ENCODE data around the gene MOB3A.

The MOB3A gene

DNA sequence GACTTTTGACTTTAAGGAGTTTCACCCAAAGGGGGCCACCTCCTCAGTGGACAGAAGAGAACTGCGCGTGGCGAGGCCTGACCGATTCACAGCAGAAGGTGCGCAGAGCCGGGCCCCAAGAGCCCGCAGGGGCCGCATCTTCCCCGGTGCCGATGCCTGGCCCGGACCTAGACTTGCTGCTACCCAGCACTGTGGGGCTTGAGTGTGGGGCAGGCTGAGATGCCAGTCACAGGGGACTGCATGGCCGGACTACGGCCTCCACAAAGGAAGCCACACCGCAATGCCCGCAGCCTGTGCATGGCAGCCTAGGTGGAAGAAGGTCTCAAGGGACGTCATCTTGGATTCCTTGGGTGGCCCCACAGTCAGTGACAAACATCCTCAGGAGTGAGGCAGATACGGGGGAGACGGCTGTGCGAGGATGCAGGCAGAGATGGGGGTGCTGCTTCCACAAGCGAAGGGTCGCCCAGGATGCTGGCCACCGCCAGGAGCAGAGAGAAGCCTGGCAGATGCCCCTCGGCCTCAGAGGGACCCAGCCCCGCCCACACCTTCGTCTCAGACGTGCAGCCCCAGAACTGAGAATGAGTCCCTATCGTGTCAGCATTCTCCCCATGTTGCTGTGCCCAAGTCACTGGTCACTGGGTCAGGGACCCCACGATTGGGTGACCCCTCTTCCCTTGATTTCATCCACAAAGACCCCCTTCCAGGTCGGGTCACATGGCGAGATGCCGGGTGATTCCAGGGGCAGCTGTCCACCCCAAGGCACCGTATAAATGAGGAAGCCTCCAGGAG, 16.9 kb downstream of the MOB3A start:
- DNase-seq = no peak

DNA sequence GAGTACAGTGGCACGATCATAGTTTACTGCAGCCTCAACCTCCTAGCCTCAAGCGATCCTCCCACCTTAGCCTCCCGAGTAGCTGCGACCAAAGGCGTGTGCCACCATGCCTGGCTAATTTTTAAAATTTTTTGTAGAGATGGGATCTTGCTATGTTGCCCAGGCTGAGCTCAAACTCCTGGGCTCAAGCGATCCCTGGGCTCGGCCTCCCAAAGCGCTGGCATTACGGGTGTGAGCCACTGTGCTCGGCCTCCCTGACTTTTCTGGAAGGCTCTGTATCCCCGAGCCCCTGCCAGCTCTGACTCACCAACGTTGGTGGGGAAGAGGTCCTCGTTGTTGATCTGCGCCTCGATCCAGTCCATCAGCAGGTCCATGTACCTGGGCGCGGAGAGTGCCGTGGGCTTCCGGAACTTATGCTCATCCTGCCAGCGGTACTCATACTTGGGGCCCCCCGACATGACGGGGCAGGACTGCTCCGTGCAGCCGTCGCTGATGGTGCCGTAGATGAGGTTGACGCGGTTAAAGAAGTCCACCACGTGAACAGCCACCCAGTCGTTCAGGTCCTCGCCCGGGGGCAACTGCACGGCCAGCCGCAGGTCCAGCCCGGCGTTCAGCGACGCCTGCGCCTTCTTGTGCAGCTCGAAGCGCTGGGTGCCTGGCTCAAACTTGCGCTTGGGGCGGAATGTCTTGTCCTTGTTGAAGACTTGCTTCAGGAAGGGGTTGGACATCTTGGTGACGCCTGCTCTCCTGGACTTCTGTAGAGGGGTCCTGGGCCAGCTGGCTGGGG, 18.1 kb downstream of the MOB3A start:
- DNase-seq = no peak

DNA sequence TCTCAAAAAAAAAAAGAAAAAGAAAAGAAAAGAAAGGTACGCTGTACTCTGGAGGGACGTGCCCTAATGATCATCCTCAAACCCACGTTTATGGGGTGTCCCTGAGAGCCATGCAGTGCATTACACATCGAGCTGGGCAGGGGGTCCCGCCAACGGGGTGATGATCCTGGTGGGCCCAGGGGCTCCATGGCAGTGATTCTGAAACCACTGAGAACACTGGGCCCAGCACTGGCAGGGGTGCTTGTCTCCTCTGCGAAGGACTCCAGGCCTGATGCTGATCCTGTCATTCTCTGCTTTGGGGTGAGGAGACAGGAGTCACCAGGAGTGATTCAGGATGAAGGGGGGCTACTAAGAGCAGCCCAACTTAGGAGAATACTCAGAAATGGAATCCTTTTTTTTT, 18.7 kb downstream of the MOB3A start:
- no peak for DNase-seq

DNA sequence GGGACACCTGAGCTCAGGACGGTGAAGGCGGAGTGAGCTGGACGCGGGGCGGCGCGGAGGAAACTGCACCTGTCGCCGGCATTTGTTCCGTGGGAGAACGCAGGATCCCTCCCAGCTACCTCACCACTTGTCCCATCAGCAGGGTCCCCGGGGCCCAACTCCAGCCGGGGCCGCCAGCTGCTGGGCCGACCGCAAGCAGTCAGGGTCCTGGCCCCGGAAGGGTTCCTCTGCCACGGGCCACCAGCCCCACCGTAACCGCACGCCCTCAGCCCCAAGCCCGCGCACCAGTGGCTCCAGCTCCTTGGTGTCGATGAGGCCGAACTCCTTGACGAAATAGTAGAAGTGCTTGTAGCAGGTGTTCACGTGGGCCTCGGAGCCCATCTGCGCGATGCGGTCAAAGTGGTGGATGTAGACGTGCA, 19.6 kb downstream of the MOB3A start:
- DNase-seq = no peak

DNA sequence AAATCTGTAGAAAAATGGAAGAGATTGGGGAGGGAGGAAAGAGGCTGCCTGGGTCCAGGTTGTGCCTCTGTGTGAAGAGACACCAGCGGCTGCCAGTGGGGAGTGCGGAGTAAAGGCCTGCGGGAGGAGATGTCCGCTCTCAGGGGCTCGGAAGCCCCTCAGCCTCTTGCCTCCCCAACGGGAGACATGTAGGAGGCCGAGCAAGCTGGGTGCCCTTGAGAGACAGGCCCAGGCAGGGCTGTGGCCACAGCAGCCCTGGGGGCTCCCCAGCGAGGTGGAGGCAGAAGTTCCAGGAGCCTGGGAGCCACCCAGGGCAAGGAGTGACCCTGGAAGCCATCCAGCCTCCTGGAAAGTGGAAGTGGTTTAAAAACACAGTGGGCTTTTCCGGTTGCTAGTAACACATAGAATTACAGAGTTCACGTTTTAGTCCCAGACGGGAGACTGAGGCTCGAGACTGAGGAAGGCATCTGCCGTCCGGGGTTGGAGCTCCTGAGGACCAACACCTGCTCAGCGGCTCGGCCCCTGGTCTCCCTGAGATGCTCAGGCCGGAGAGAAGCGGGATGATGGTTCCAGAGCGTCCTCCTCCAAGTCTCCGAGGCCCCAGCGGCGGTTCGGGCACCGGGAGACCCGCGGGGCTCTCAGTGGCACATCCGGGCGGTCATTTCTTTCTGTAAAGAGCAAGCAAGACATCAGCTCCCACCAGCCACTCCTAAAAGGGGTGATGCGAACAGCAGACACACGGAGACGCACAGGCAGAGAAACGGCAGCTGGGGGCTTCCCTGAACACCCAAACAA, 23.2 kb downstream of the MOB3A start:
- DNase-seq = no peak

DNA sequence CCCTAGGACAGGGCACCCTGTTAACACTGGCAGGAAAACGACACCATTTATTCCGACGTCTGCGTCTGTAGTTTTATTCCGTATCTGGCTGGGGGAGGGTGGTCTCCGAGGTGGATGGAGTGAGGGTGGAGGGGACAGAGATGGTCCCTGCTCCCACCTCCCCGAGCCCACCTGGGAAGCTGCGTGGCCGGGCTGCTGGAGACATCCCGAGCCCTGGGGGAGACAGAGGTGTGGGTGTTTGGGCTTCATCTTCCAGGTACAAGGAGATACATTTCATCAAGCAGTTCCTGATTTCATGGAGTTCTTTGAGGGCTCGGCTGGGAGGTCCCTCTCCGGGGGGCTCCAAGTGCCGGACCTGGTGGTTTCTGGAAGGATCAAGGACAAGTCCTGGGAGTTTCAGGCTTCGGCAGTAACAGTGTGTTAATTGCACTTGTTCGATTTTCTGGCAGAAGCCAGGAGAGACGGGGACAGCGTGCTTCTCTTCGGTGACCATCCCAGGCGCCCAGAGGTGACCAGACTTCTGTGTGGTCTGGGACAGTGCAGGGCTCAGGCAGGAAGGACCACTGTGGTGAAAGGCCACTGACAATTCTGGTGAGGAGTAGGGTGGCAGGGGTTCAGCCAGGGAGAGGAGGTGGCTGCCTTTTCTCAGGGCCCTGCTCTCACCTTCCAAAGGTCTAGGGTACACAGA, 25.0 kb downstream of the MOB3A start:
- DNase-seq = no peak

DNA sequence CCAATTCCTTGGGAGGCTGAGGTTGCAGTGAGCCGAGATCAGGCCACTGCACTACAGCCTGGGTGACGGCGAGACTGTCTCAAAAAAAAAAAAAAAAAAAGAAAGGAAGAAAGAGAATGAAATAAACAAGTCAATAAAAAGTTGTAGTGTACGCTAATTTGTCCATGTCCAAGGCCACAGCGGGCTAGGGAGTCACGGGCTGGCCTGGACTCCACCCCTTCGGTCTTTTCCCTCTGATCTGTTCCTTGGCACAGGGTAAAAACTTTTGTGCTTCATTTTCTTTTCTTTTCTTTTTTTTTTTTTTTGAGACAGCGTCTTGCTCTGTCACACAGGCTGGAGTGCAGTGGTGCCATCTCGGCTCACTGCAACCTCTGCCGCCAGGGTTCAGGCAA, 25.7 kb downstream of the MOB3A start:
- no peak for DNase-seq

DNA sequence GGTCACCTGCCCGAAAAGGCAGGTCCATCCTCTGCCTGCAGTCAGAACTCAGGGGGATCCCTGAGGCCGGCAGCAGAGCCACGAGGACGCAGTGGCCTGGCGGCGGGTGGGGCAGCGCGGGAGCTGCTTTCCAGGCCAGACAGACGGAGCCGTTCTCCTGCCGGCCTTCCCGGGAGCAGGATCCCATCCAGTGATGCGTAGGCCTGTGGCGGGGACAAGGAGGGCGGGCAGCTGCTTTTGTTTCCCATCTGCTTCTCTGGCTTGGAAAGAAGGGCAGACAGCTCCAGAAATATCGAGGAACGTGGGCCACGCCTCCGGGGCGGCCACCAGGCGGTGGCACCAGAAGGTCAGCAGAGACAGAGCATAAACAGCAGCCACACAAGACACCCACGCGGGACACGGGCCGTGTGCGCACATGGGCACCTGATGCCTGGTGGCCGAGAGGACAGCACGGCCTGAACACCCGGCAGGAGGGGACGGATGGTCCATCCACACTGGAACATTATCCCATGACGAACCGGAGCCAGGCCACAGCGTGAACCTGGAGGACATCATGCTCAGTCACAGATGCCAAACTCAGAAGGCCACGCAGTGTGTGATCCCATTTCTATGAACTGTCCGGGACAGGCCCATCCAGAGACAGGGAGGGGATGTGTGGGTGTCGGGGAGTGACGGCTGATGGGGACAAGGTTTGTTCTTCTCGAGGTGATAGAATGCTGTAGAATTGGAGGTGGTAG, 31.2 kb downstream of the MOB3A start:
- DNase-seq = no peak

DNA sequence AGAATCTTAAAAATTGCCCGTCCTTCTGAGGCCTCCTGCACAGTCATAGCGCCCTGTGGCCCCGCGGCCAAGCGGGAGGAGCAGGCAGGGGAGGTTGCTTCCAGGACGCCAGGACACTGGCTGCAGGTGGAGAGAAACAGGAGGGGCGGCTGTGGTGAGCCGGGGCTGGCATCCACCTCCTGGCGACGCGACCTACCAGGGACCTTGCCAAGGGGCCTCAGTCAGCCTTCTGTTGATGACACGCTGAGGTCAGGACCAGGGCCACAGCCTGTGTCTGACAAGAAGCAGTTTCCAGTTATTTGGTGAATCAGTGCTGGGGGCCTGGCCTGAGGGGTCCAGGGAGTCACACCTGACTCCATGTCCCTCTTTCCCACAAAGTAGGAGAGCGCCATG, 31.7 kb downstream of the MOB3A start:
- DNase-seq = no peak

DNA sequence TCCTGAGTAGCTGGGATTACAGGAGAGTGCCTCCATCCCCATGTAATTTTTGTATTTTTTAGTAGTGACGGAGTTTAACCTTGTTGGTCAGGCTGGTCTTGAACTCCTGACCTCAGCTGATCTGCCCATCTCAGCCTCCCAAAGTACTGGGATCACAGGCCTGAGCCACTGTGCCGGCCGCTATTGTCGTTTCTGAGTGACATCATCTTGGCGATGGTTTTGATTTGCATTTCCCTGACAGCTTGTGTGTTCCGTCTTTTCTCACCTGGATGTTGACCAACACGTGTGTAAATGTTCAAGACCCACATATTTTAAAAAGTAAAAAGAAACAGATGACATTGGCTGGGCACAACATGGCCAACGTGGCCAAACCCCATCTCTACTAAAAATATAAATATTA, 32.3 kb downstream of the MOB3A start:
- no peak for DNase-seq

DNA sequence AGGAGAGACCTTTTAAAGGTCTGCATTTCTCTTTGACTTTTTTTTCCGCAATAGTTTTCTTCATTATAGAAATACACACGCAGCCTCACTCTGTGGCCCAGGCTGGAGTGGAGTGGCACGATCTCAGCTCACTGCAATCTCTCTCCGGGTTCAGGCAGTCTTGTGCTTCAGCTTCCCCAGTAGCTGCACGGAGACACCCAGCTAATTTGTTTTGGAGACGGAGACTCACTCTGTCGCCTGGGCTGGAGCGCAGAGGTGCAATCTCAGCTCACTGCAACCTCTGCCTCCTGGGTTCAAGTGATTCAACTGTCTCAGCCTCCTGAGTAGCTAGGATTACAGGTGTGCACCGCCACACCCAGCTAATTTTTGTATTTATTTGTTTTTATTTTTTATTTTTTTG, 33.4 kb downstream of the MOB3A start:
- DNase-seq = no peak

DNA sequence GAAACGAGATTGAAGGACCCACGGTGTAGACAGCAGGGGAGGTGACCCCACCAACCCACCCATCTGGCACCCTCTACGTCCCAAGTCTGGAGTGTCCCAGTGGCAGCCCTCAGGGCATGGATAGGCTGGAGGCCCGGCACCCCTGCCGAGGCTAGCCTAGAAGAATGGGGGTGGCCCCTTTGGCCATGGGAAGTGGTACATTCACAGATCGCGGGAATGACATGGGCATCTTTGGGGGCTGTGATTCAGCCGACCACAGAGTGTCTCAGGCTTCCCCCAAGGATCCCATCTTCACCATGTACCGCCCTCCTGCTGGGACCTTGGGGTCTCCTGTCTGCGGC, 33.8 kb downstream of the MOB3A start:
- DNase-seq = no peak

DNA sequence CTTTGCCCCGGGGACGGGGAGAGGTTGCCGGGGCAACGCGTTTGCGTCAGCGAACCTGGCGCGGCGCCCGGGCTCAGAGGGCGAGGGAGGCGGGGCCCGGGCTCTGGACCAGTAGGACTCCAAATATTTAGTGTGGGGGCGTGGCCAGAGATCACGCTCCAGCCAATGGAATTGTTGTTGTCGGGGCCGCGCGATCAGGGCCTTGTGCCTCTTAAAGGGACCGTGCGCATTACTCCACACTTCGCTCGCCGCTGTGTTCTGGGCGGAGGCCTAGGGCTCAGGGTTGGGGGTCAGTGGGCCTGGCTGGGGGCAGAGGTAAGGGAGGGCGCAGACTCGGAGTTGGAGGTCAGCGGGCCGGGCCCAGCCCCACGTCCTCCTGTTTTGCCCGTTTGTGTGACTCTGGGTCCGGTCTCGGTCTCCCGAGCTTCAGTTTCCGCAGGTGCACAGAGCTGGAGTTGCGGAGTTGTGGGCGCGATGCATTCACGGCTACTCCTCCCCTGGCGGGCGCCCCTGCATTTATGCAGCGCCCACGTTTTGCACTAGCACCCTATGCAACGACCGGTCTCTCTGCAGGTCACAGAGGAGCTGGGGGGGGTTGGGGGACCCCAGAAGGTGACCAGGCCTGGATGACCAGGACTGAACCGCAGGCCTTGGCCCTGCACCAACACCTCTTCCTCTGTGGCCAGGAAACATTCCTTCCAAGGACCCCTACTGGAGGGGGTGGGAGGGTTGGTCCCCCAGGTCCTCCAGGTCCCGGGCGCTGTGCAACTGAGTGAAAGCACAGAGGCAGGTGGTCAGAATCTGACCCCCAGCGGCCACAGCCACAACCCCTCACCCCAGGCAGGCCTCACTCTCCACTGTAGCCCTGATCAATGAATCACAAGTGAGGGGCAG, 34.4 kb downstream of the MOB3A start:
- peak; percentile 94 for DNase-seq

DNA sequence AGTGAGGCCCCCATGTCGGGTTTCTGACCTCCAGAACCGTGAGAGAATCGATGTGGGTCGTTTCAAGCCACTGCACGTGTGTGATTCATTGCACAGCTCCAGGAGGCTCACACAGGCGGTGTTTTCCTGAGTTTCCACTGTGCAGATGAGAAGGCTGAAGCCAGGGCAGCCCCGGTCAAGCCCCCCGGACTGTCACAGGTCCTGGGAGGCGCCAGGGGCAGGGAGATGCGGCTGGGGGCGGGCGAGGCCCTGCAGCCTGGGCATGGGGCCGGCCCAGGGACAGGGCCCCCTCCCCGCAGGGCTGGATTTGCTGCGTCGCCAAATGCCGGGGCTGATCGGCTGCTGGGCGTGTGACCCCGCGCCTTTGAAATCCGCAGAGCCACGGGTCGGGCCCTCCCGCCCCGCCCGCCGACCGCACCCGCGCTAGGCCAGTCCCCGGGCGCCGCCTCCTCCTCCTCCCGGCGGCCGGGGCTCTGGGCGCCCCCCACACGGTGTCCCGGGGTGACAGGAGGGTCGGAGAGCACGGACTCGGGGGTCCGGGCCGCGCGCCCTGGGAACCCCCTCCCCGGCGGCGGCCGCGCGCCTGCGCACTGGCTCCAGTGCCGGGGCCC, 35.1 kb downstream of the MOB3A start:
- peak; percentile 61 for DNase-seq

DNA sequence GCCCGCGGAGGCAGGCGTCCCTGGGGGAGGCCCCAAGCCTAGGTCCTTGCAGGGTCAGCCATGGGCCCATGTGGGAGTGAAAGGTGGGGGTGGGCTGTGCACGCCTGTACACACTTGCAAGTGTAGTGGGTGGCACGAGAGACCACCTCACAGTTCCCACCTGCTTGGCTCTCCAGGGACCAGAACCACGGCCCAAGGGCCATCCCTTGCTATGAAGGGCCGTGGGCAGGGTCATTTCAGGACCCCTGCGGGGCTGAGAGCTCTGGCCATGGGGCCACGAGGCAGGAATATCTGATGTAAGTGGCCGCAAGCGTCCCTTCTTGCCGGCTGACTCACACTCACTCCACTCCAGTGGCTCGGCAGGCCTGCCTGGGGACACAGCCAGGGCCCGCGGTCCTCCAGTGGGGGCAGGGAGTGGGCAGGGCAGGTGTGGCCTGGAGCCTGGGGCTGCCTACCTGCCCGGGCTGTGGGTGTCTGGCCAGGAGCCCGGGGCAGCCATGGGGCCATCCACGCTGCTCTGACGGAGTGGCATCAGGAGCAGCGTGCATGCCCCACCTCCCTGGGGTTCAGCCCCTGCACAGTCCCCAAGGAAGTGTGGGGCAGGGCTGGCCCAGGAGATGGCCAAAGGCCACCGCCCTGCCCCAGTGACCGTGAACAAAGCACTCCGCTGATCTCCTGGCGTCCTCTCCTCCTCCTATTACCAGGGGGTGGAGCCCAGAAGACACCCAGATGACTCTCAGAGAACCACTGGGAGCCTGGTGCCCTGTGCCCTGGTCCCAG, 36.5 kb downstream of the MOB3A start:
- no peak for DNase-seq

DNA sequence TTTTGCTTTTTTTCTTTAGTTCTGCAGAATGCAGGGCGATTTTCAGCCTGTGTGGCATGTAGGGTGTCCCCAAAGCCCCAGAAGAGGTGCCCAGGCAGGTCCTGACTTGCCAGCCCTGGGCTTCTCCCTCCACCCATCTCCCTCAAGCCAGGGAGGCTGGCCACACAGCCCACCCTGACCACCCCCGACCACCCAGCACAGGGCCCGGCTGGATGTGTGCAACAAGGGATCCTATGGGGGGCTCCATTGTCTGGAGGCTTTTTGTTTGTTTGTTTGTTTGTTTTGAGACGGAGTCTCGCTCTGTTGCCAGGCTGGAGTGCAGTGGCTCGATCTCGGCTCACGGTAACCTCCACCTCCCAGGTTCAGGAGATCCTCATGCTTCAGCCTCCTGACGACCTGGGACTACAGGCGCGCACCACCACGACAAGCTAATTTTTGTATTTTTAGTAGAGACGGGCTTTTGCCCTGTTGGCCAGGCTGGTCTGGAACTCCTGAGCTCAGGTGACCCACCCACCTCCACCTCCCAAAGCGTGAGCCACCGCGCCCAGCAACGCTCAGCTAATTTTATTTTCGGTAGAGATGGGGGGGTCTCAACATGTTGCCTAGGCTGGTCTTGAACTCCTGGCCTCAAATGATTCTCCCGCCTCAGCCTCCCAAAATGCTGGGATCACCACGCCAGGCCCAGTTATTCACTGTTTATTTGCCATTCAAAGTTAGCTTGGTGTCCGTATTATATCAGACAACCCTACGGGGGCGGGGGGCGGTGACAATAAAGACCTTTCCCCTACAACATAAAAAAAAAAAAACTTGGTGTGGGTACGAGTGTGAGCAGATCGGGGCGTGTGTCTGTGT, 37.3 kb downstream of the MOB3A start:
- no peak for DNase-seq

DNA sequence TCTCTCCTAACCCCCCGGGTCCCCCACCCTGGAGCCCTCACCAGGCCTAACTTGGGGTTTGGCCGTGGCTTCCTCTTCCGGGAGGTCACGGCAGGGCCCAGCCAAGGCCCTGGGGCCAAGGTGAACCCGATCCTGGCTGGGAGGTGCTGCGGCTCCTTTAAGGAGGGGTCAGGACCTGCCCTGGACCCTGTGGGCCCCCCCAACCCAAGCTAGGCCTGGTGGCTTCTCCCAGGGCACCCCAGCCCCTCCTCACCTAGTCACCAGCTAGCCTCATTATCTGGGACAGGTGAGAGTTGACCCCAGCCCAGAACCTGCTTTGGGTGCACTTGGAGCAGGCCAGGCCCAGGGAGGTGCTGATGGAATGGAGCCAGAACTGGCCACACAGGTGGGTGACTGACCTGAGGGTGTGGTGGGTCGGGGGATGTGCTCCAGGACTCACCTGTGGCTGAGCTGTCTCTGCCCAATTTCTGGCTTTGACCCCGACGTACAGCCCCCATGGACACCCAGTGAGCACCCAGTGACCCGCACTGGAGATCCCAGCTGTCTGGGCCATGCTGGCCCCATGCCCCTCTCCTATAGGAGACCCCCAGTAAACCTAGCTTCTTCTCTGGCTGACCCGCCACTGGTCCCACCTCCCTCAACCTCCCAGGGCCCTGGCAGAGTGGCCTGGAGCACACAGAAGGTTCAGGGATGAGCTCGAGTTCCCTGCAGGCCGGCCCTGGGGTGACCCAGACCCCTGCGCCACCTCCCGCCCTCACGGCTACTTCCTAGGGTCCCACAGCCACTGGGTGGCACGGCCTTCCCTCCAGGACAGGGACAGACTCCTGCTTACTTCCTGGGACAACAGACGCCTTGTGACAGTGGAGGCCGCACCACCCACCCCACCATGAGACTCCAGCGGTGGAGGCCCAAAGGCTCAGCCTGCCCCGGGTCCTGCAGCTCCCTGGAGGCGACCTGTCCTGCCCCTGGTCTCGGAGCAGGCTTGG, 38.3 kb downstream of the MOB3A start:
- no peak for DNase-seq

DNA sequence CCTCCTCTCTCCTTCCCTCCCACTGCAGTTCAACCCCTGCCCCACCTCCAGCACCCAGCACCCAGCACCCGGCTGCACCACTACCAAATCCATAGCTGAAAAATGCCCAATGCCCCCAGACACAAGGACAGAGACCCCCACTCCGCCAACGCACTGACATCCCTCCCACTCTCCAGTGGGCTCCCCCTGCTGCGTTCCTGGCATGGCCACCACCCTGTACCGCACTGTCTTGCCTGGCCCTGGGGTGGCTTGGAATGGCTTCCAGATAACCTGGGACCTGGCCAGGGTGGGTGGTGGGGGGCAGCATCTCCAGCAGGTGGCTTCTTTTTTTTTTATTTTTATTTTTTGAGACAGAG, 39.3 kb downstream of the MOB3A start:
- DNase-seq = no peak
